ENCODE measurements around the gene TUBGCP6.

GRCh38 chr22:50208939-50209892, 35.6 kb downstream of the TUBGCP6 start:
- TF ChIP-seq CTCF (conservative IDR thresholded peaks at IDR 0.05; ENCODE audit: low read depth in 2 of 2) (no peak), POLR2AphosphoS5 (IDR thresholded peaks at IDR 0.05; ENCODE audit: low read depth) (no peak), EZH2phosphoT487 (IDR thresholded peaks at IDR 0.05; ENCODE audit: unreplicated experiment) (no peak), JUNB (IDR thresholded peaks at IDR 0.05; ENCODE audit: unreplicated experiment) (no peak), EZH2 (IDR thresholded peaks at IDR 0.05; ENCODE audit: low read depth, unreplicated experiment) (no peak), REST (IDR thresholded peaks at IDR 0.05; ENCODE audit: unreplicated experiment) (no peak), ETS1 (IDR thresholded peaks at IDR 0.05) (no peak), NANOG (IDR thresholded peaks at IDR 0.05; ENCODE audit: borderline replicate concordance) (no peak), CREB1 (CRISPR knock-in tag; IDR thresholded peaks at IDR 0.05; ENCODE audit: low read depth) (no peak)
